Measurements from ENCODE around the gene PARN. TPM values are rescaled to one million over a fixed set of nuclear protein-coding genes. Genes with fewer than 3 reads are reported as not detected.

The PARN gene
- total RNA-seq, 1 experiment from 2014 or later = 42.5 TPM

- TF ChIP-seq CEBPB (IDR thresholded peaks at IDR 0.05; ENCODE audit: low read depth) (no peak), JUND (IDR thresholded peaks at IDR 0.05) (no peak), POLR2AphosphoS5 (IDR thresholded peaks at IDR 0.05; ENCODE audit: low read depth, low read length) (no peak), EGR1 (IDR thresholded peaks at IDR 0.05; ENCODE audit: low read depth) (no peak), SRF (IDR thresholded peaks at IDR 0.05; ENCODE audit: low read depth) (no peak)
Observed at GRCh38 chr16:14495213-14496046, 134.6 kb downstream of the PARN start (continued).

- no peaks in the 10 kb centered on the region for H3K9me3 ChIP-seq (ENCODE audit: control insufficient read depth in 1 of 2, insufficient read depth in 1 of 2, low read depth in 1 of 2, low read length in 2 of 2)
- ATAC-seq = no peak
- ChIA-PET POLR2A (no interaction called here), CTCF (no interaction called here), RAD21 (ENCODE audit: low non-redundant PET in 1 of 2, low total read pairs in 2 of 2, uncharacterized antibody in 2 of 2, unreplicated experiment in 2 of 2) (no interaction called here)
- no peak overlapping the region for H2AFZ ChIP-seq (ENCODE audit: low read depth, low read length, poor library complexity, severe bottlenecking)
- no peak for TF ChIP-seq ATF3 (IDR thresholded peaks at IDR 0.05)
- TF ChIP-seq EZH2 (IDR thresholded peaks at IDR 0.05) = no peak
- TF ChIP-seq TCF7L2 (IDR thresholded peaks at IDR 0.05; ENCODE audit: borderline replicate concordance, extremely low read depth, insufficient read depth, insufficient read length) = no peak
- TF ChIP-seq MAX (IDR thresholded peaks at IDR 0.05) = no peak
- no peak for TF ChIP-seq SRF (IDR thresholded peaks at IDR 0.05; ENCODE audit: low read depth)
- TF ChIP-seq CEBPB (IDR thresholded peaks at IDR 0.05; ENCODE audit: low read depth) = no peak
- no peak for TF ChIP-seq YY1 (IDR thresholded peaks at IDR 0.05; ENCODE audit: extremely low read depth, insufficient replicate concordance, low read depth, low read length)
- no peak for TF ChIP-seq ZFX (IDR thresholded peaks at IDR 0.05)
- no peak for TF ChIP-seq POLR2A (IDR thresholded peaks at IDR 0.05; ENCODE audit: borderline replicate concordance, extremely low read depth, insufficient read depth, insufficient read length)
- no peak for TF ChIP-seq SP1 (IDR thresholded peaks at IDR 0.05; ENCODE audit: low read depth)
- TF ChIP-seq ZBTB33 (IDR thresholded peaks at IDR 0.05; ENCODE audit: extremely low read depth, insufficient replicate concordance, low read length) = no peak
- no peak for TF ChIP-seq EZH2phosphoT487 (IDR thresholded peaks at IDR 0.05; ENCODE audit: borderline replicate concordance)
- no peak for TF ChIP-seq ZNF274 (IDR thresholded peaks at IDR 0.05; ENCODE audit: low read depth, low read length)
- no peak for TF ChIP-seq RAD21 (IDR thresholded peaks at IDR 0.05; ENCODE audit: low read depth)
- no peak for TF ChIP-seq POLR2AphosphoS5 (IDR thresholded peaks at IDR 0.05; ENCODE audit: low read depth, low read length)
- TF ChIP-seq CBX3 (IDR thresholded peaks at IDR 0.05; ENCODE audit: low read depth) = no peak
- H3K9ac ChIP-seq (ENCODE audit: low read length) = no peak overlapping the region
- intact Hi-C loops (cut with micrococcal nuclease) = no loop called here
- H3K4me2 ChIP-seq (ENCODE audit: low read length) = no peak overlapping the region
- H3K27ac ChIP-seq (ENCODE audit: low read depth, low read length) = no peak overlapping the region
- no peaks in the 10 kb centered on the region for H3K27me3 ChIP-seq (ENCODE audit: insufficient read depth, low read length)
- H3K4me1 ChIP-seq (ENCODE audit: control insufficient read depth in 1 of 2, insufficient read depth in 2 of 2, low read length in 2 of 2) = peaks cover 21 to 35% of the 10 kb centered on the region in 2 experiments
- no peaks in the 10 kb centered on the region for H3K79me2 ChIP-seq (ENCODE audit: insufficient read depth, low read length)
- no peak for DNase-seq (ENCODE audit: low read depth, low spot score)
- H3K36me3 ChIP-seq (ENCODE audit: control insufficient read depth in 1 of 2, insufficient read depth in 2 of 2, low read length in 2 of 2) = no peaks in the 10 kb centered on the region
- no peaks in the 10 kb centered on the region for H4K20me1 ChIP-seq (ENCODE audit: insufficient read depth)
- H3K9me2 ChIP-seq (ENCODE audit: insufficient read depth) = no peaks in the 10 kb centered on the region
- no peak overlapping the region for H3K4me3 ChIP-seq (replicated peaks in 1 of 2; ENCODE audit: low read depth in 1 of 2, low read length in 2 of 2)
- BruUV-seq (replicated peaks) = no TSS peak
Observed at GRCh38 chr16:14494396-14494966, 135.6 kb downstream of the PARN start.
